Left cardiac atrium (tissue), 4 donors: ENCODE data around the gene MAML1. TPM values are rescaled to one million over a fixed set of nuclear protein-coding genes. Genes with fewer than 3 reads are reported as not detected.
A peak's percentile ranks its signal among the peaks of the same experiment; 100 is the strongest.

Source experiments
- ATAC-seq, 2 donors: fragments of 200-7000 bp; cut with Tn5 transposase; one replicate each; pipeline ENCODE4 v1.9.1; 2020; ENCODE audit warnings: mild to moderate bottlenecking in 2 of 2, moderate library complexity in 2 of 2
- DNase-seq: peaks from one replicate; pipeline ENCODE4 v3.0.0-alpha.2; 2020
- intact Hi-C, 2 donors: fragments of 100-400 bp; cut with DNase I; formaldehyde crosslinking; loops; one replicate each; pipeline versions ENCODE4 v1.14.1 to v1.15.1; 2022 to 2023
- total RNA-seq, 2 donors: library from RNA; stranded (reverse); fragmentation: NEBNext Ultra II Directional; extraction: Animal tissue kit (Norgen Biotek cat#: 25700); gene quantifications; one replicate each; pipeline ENCODE4 v1.2.1, GENCODE V29; 2021
- donor health status: DM: no; HTN: yes; CAD: no.
- donor health status: DM: no; HTN: yes; CAD: no; lungs with severe emphysema.
- donor health status: DM: yes; HTN: yes; CAD: no.
- donor health status: Dilated cardiomyopathy.

Gene MAML1
- total RNA-seq, 2 donors from 2014 or later: 11.9 to 15.3 TPM

GRCh38 chr5:179814090-179814489 is 81.5 kb downstream of the MAML1 start:
- intact Hi-C loops: no loop called here
- ATAC-seq: no peak
- no peak for DNase-seq

GRCh38 chr5:179815491-179816249 is 83.0 kb downstream of the MAML1 start:
- no peak for DNase-seq
- intact Hi-C loops: no loop called here

GRCh38 chr5:179816401-179816795 is 83.8 kb downstream of the MAML1 start:
- ATAC-seq (no peak), DNase-seq (no peak)
- intact Hi-C loops: no loop called here

More at GRCh38 chr5:179815491-179816249, 83.0 kb downstream of the MAML1 start:
- no peak for ATAC-seq

- intact Hi-C loops: no loop called here
- DNase-seq (no peak), ATAC-seq (no peak)
Measured at GRCh38 chr5:179816796-179817469, 84.3 kb downstream of the MAML1 start.

GRCh38 chr5:179817470-179817840 is 84.8 kb downstream of the MAML1 start:
- ATAC-seq (no peak), DNase-seq (no peak)
- intact Hi-C loops: no loop called here

GRCh38 chr5:179817890-179818745 is 85.5 kb downstream of the MAML1 start:
- ATAC-seq: no peak

GRCh38 chr5:179818746-179819295 is 86.2 kb downstream of the MAML1 start:
- DNase-seq (peak; percentile 96), ATAC-seq (peak; percentile 70 to 73)
- intact Hi-C loops: no loop called here

More at GRCh38 chr5:179817890-179818745, 85.5 kb downstream of the MAML1 start:
- intact Hi-C loops: no loop called here
- DNase-seq: no peak

GRCh38 chr5:179819296-179820126 is 86.9 kb downstream of the MAML1 start:
- intact Hi-C loops: loop anchor here in 1 of 2 donors (5.0 kb wide), 1 partner anchor 38 kb away; the partner anchor contains the start of gene MRNIP
- DNase-seq (peak; percentile 74), ATAC-seq (peak; percentile 13 to 37)

GRCh38 chr5:179820127-179820482 is 87.5 kb downstream of the MAML1 start:
- intact Hi-C loops: loop anchor here in 1 of 2 donors (5.0 kb wide), 1 partner anchor 37 kb away; the partner anchor contains the start of gene MRNIP
- DNase-seq (no peak), ATAC-seq (no peak)

- DNase-seq: peak; percentile 87
- intact Hi-C loops: loop anchor here in 1 of 2 donors (5.0 kb wide), 1 partner anchor 37 kb away; the partner anchor contains the start of gene MRNIP
- ATAC-seq: peak; percentile 73 to 78
Measured at GRCh38 chr5:179820483-179821297, 88.1 kb downstream of the MAML1 start, which contains the start of gene SQSTM1. Gene SQSTM1 (plus strand): TSS chr5:179820905. CDS start chr5:179820937, 32 bp downstream.

GRCh38 chr5:179821298-179822058 is 88.9 kb downstream of the MAML1 start:
- peak; percentile 79 to 82 for ATAC-seq
- peak; percentile 97 for DNase-seq

GRCh38 chr5:179822059-179822432 is 89.4 kb downstream of the MAML1 start:
- no peak for ATAC-seq
- DNase-seq: no peak
- intact Hi-C loops: loop anchor here in 1 of 2 donors (5.0 kb wide), 1 partner anchor 35 kb away; the partner anchor contains the start of gene MRNIP

More at GRCh38 chr5:179821298-179822058, 88.9 kb downstream of the MAML1 start:
- intact Hi-C loops: loop anchor here in 1 of 2 donors (5.0 kb wide), 1 partner anchor 36 kb away; the partner anchor contains the start of gene MRNIP

- intact Hi-C loops: loop anchor here in 1 of 2 donors (5.0 kb wide), 1 partner anchor 35 kb away; the partner anchor contains the start of gene MRNIP
- no peak for ATAC-seq
- no peak for DNase-seq
Measured at GRCh38 chr5:179822444-179822990, 89.9 kb downstream of the MAML1 start.

- DNase-seq (no peak), ATAC-seq (no peak)
- intact Hi-C loops: loop anchor here in 1 of 2 donors (5.0 kb wide), 1 partner anchor 33 kb away; the partner anchor contains the start of gene MRNIP
Measured at GRCh38 chr5:179823937-179824744, 91.5 kb downstream of the MAML1 start.

GRCh38 chr5:179824745-179825112 is 92.1 kb downstream of the MAML1 start:
- ATAC-seq (no peak), DNase-seq (no peak)
- intact Hi-C loops: loop anchor here in 1 of 2 donors (5.0 kb wide), 1 partner anchor 33 kb away; the partner anchor contains the start of gene MRNIP
